Endothelial cell of umbilical vein (primary cell): ENCODE results near the gene ATP10A.

ENCODE experiments used
- EZH2 ChIP-seq: IDR thresholded peaks from 2 replicates; pipeline ENCODE4 v1.6.1; 2012; ENCODE audit warnings: borderline replicate concordance, low read depth, mild to moderate bottlenecking, moderate library complexity, low read length, inconsistent platforms; ENCODE audit not compliant: severe bottlenecking
- POLR2A ChIP-seq: IDR thresholded peaks from 2 replicates; pipeline ENCODE4 v1.6.1; 2012; ENCODE audit warnings: low read depth, mild to moderate bottlenecking, control low read depth, low read length
- TF ChIP-seq, protein P1 (sequence below), 2 donors: IDR thresholded peaks; 1 replicate in 1 of 2; 2 replicates in 1 of 2; pipeline ENCODE4 v1.5.1; 2011; ENCODE audit warnings: low read length in 2 of 2, mild to moderate bottlenecking in 2 of 2, moderate library complexity in 2 of 2, control low read depth in 1 of 2, inconsistent platforms in 1 of 2, low read depth in 1 of 2; ENCODE audit not compliant: insufficient read depth in 1 of 2; ENCODE audit errors: extremely low read depth in 1 of 2
- TF ChIP-seq, protein P2 (sequence below): IDR thresholded peaks from 2 replicates; pipeline ENCODE4 v1.6.1; 2011; ENCODE audit not compliant: insufficient read depth, insufficient read length

- TF ChIP-seq, protein P1, sequence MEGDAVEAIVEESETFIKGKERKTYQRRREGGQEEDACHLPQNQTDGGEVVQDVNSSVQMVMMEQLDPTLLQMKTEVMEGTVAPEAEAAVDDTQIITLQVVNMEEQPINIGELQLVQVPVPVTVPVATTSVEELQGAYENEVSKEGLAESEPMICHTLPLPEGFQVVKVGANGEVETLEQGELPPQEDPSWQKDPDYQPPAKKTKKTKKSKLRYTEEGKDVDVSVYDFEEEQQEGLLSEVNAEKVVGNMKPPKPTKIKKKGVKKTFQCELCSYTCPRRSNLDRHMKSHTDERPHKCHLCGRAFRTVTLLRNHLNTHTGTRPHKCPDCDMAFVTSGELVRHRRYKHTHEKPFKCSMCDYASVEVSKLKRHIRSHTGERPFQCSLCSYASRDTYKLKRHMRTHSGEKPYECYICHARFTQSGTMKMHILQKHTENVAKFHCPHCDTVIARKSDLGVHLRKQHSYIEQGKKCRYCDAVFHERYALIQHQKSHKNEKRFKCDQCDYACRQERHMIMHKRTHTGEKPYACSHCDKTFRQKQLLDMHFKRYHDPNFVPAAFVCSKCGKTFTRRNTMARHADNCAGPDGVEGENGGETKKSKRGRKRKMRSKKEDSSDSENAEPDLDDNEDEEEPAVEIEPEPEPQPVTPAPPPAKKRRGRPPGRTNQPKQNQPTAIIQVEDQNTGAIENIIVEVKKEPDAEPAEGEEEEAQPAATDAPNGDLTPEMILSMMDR (IDR thresholded peaks at IDR 0.05; ENCODE audit: extremely low read depth in 1 of 2, insufficient read depth in 1 of 2, low read depth in 1 of 2, low read length in 2 of 2): no peak
- no peak for TF ChIP-seq EZH2
- TF ChIP-seq, protein P2, sequence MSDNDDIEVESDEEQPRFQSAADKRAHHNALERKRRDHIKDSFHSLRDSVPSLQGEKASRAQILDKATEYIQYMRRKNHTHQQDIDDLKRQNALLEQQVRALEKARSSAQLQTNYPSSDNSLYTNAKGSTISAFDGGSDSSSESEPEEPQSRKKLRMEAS: no peak
- TF ChIP-seq POLR2A: no peak
Observed at GRCh38 chr15:25848784-25849156, 14.4 kb downstream of the ATP10A start.
